ENCODE measurements around the gene CCDC116.
"Not testable (repeated sequence)": the region's sequence is repeated elsewhere in the genome, so short reads cannot be mapped to it uniquely, and the experiment has no call there.

Gene CCDC116

DNA sequence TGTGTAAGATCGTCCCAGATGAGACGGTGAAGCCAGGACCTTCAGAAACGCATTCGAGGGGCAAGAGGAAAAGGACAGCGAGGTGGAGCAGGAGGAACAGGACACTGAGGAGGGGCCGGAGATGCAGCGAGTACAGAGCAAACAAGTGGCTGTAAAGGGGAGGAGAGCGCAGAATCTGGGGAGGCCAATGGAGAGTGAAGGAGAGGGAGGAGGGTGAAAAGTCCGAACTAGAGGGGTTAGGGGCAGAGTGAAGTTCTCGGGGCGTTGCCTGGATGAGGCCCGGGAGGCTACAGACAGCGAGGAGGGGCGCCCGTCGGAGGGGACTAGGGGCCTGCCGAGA is 24.4 kb downstream of the CCDC116 start:
- DNase-seq: no peak

DNA sequence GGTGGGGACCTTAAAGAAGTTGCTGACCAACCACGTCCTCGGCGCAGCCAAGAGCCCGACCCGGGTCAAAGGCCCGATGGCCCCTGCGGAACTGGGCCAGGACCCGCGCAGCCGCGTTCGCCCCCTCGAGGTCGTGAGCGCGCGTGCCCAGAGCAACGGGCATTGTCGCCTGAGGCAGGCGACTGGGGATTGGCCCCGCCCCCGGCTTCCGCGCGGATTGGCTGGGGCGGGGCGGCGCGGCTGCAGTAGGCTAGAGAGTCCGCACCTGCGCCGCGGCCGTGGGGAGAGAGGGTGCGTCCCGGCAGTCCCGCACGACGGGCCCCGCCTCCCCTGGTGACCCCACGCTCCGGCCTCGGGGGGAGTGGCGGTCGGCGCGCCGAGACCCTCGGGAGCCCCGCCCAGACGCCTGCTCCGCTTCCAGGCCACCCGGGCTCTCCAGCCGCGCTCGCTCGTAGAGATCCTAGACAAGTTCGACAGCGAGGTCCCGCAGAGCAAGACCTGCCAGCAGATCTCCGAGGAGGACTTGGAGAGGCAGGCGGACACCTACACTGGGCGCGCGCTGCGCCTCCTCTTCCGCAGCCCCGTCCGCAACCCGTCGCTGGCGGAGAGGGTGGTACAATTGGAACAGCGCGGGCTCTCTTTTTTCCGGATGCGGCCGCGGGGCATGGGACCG is 24.9 kb downstream of the CCDC116 start:
- peak; percentile 86 for DNase-seq

DNA sequence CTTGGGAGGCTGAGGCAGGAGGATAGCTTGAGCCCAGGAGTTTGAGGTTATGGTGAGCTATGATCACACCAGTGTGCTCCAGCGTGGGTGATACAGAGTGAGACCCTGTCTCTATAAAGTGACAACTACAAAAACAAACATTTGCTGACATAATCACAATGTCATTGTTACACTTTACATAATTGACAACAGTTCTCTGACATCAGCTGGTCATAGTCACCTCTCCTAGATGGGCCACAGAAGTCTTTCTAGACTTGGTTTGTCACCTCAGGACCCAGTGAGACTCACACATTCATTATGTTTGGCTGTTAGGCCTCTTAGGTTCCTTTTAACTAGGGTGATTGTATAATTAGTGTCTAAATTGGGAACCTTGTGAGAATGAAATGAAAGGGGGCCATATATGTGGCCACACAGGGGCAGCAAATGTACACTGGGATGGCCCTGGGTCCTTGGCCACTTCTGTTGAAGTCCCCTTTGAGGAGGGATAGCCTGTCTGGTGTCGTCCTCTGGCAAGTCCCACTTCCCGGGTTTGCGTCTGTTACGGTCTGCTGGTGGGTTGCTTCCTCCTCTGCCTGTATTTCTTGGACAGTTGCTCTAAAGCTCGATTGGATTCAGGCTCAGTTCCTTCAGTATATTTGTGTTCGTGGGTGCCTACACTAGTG is 27.4 kb downstream of the CCDC116 start:
- DNase-seq: no peak

DNA sequence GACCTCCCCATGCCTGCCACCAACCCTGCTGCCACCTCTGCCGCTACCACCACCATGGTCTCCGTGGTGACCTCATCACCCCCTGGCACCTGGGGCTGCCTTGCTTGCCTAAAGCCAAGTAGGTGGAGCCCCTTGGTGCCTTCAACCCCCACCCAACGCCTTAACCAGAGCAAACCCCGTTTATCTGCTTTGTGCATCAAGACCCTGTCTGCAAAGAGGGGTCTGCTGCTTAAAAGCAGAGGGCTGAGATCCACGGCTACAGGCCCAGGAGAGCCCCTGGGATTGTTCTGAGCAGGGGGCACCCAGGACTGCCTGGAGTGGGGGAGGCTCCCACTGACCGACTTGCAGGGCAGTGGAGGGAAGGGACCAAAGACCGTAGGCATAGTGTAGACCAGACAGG is 28.3 kb downstream of the CCDC116 start:
- no peak for DNase-seq

DNA sequence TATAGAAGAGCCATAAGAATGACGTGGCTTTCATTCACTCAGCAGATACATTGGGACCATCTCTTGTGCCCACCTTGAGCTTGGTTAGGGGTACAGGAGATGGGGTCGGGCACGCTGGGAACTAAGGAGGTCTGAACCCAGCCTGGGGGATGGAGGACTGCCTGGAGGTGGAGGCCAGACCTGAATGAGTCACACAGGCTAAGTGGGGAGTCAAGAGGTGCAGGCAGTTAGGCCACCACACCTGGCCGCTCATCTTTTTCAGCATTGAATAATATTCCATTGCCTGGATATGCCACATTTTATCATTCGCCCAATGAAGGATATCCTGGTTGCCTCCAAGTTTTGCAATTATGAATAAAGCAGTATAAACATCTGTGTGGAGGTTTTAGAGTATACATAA is 29.4 kb downstream of the CCDC116 start:
- DNase-seq: no peak

DNA sequence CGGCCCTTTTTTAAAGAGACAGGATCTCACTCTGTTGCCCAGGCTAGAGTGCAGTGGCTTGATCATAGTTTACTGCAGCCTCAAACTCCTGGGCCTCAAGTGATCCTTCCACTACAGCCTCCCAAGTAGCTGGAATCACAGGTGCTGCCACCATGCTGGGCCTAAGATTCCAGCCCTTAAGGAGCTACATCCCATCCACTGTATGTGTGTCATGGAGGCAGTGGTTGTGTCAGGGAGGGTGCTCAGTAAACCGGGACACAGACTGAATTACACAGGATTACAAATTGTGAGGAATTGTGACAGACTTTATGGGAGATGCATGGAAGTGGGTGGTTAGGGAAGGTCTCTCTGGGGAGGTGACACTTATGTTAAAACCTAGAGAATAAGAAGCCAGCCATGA is 31.2 kb downstream of the CCDC116 start:
- DNase-seq: no peak

DNA sequence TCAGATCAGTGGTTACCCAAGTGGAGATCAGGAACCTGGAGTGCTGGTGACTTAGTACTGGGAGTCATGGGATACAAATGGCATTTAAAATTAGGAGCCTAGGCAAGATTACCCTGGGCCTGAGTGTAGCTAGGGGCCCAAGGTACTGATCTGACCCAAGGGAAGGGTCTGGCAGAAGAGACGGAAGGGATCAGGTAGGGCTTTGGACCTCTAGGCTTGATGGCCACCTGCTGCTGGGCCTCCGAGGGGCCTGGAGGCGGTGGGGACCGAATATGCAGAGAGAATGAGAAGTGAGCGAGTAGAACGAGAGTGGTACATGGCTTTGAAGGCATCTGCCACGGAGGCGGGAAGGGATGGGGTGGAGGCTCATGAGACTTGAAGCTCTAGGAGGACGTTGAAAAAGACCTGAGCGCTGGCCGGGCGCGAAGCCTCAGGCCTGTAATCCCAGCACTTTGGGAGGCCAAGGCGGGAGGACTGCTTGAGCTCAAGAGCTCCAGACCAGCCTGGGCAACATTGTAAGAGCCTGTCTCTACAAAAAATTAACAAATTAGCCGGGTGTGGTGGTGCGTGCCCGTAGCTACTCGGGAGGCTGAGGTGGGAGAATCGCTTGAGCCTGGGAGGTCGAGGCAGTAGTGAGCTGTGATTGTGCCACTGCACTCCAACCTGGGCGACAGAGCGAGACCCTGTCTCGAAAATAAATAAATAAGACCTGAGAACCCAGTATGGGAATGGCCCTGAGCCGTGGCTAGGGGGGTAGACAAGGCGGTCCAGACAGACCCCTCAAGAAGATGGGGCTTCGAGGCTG is 32.7 kb downstream of the CCDC116 start:
- DNase-seq: no peak

DNA sequence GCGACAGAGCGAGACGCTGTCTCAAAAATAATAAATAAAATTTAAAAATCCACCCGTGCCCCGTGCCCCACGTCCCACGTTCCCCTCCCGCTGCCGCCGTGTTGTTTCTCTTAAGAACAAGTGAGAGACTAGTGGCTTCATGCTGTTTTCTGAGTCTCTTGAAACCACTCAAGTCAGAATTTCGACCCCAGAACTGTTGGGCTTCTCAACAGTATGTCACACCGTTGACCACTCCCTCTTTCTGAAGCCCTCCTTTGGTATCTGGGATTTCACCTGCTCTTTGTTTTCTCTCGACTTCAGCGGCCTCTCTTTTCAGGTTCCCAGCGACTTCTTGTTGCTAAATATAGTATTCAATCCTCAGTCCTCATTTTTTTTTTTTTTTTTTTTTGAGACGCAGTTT is 34.2 kb downstream of the CCDC116 start:
- DNase-seq: no peak

DNA sequence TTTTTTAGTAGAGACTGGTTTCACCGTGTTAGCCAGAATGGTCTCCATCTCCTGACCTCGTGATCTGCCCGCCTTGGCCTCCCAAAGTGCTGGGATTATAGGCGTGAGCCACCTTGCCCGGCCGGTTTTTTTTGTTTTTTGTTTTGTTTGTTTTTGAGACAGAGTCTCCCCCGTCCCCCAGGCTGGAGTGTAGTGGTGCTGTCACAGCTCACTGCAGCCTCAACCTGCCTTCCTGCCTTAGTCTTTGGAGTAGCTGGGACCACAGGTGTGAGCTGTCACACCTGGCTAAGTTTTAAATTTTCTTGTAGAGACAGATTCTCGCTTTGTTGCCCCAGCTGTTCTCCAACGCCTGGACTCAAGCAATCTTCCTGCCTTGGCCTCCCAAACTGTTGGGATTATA is 36.5 kb downstream of the CCDC116 start:
- DNase-seq: no peak

DNA sequence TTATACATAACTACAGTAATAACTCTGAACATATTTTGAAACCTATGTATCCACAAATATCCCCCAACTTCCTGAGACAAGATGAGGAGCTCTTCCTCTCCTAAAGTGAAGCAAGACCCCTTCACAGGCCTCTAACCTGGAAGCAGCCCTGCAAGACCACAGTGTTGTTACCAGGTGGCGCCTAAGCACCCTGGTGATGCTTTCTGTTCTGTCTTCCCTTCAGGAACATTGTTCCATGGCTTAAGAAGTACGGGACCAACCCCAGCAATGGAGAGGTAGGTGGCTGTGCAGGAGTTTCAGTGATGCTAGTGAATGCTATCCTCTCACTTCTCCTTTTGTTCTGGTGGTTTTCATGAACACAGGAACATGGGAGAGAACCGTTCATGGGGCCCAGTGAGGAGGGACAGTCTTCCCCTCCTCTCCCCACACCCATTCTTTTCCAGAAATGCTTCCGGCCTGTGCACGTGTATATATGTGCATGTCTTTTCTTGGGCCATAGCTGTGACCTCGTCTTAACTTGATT is 39.6 kb downstream of the CCDC116 start:
- DNase-seq: no peak

DNA sequence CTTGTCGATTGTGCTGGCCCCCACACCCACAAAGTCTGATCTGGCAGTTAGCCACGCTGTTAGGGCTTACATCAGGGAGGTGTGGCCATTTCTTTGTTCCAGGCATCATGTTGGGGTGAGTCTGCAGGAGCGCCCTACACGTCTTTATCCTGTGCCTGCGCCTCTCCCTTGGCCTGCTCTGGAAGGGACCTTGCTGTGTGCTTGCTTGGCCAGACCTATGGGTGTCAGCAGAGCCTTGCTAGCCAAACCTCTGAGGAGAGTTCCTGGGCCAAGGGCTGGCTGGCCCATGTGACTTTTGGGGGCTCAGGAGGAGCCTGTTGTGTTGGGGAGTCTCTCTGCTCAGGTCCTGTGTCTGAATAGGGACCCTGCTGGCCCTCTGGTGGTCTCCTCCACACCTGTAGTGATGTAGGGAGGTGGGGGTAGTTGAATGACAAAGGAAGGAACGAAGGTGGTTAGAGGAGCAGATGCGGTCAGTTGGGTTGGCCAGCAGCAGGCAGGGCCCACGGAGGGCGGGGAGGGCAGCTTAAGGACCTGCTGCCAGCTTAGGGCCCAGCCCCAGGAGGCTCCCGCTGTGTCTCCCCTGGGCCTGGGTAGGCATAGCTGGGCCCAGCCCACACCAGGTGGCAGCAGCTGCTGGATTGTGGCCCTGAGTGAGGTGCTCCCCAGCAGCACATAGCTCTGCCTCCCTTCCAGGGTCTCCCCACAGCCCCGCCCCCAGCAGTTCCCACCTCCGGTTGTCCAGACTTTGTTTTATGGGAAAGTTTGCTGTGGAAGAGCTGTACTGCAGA is 41.2 kb downstream of the CCDC116 start:
- no peak for DNase-seq

DNA sequence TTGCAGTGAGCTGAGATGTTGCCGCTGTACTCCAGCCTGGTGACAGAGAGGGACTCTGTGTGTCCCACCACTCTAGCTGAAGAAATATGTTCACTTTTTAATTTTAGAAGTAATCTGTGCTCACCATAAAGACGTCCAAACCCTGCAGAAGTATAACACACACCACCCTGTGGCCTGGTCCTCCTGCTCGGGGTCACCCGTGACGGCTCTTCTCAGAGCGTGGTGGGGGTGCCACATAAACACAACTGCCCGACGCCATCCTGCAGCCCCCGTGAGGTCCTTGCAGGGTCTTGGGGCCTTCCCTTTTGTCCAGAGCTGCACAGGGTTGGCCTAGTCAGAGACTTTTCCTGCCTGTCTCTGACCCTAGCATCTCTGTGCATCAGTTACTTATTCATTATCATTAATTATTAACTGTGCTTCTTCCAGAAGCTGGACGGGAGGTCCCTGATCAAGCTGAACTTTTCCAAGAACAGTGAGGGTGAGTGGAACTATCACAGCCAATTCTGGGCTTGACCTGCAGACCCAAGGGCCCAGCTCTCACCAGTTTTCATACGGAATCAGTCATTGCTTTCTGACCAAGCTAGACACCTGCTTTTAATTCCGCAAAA is 42.2 kb downstream of the CCDC116 start:
- DNase-seq: no peak

DNA sequence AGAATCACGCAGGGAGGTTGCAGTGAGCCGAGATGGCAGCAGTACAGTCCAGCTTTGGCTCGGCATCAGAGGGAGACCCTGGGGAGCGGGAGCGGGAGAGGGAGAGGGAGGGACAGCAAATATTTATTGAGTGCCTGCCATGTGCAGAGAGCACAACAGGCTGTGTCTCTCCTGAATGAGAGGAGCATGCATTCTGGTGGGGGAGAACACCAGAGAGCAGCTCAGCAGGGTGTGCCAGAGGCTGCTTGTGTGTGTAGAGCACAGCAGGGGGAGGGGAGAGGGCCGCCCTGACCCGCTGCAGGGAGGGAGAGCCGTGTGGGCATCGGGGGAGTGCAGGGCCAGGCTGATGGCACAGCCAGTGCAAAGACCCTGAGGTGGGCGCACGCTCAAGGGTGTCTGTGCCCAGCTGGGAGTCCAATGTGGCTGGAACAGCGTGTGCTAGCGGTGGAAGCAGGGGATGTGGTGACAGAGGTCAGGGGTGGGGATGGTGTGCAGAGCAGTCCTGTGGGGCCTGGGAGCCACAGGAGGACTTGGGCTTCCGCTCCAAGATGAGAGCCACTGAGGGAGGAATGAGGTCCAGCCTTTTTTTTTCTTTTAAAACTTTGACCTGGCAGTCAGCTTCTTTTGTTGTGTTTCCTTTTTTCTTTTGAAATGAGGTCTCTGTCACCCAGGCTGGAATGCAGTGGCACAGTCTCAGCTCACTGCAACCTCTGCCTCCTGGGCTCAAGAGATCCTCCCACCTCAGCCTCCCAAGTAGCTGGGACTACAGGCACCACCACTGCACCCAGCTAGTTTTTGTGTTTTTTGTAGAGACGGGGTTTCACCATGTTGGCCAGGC is 45.3 kb downstream of the CCDC116 start:
- DNase-seq: no peak

DNA sequence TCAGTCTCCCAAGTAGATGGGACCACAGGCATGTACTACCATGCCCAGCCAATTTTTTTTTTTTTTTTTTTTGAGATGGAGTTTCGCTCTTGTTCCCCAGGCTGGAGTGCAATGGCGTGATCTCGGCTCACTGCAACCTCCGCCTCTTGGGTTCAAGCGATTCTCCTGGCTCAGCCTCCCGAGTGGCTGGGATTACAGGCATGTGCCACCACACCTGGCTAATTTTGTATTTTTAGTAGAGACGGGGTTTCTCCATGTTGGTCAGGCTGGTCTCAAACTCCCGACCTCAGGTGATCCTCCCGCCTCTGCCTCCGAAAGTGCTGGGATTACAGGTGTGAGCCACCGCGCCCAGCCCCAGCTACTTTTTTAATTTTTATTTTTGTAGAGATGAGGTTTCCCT is 46.3 kb downstream of the CCDC116 start:
- DNase-seq: not testable (repeated sequence)

DNA sequence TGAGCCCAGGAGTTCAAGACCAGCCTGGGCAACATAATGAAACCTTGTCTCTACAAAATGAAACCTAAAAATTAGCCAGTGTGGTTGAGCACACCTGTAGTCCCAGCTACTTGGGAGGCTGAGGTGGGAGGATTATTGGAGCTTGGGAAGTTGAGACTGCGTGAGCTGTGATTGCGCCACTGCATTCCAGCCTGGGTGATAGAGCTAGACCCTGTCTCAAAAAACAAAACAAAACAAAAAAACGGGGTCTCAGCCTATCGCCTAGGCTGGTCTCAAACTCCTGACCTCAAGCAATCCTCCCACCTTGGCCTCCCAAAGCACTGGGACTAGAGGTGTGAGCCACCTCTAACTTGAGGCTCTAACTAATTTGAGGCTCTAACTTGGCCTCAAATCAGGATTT is 46.8 kb downstream of the CCDC116 start:
- DNase-seq: no peak

DNA sequence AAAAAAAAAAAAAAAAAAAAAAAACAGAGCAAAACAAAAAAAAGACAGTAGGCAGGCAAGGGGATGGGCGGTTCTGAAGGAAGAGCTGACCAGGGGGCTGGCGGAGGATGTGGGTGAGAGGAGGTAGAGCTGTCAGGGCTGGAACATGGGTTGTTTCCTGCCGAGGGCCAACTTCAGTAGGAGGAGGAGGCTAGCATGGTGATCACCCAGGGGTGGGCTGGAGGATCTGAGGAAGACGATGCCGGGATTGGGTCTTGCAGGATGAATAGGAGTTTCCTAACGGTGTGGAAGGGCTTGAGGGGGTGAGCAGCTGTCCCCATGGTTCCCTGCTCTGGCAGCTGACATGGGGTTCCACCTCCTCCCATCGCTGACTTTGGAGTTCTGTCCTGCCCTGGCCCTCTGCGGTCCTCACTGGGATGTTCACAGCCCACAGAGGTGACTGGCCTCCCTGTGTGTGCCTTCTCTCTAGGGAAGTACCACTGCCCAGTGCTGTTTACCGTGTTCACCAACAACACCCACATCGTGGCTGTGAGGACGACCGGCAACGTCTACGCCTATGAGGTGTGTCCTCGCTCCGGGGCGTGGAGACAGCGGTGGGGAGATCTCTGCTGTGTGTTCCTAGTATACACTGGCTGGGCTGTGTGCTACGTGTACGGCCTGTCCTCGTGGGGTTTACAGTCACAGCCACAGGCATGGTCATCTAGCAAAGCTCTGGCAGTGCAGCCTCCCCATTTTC is 48.4 kb downstream of the CCDC116 start:
- no peak for DNase-seq

DNA sequence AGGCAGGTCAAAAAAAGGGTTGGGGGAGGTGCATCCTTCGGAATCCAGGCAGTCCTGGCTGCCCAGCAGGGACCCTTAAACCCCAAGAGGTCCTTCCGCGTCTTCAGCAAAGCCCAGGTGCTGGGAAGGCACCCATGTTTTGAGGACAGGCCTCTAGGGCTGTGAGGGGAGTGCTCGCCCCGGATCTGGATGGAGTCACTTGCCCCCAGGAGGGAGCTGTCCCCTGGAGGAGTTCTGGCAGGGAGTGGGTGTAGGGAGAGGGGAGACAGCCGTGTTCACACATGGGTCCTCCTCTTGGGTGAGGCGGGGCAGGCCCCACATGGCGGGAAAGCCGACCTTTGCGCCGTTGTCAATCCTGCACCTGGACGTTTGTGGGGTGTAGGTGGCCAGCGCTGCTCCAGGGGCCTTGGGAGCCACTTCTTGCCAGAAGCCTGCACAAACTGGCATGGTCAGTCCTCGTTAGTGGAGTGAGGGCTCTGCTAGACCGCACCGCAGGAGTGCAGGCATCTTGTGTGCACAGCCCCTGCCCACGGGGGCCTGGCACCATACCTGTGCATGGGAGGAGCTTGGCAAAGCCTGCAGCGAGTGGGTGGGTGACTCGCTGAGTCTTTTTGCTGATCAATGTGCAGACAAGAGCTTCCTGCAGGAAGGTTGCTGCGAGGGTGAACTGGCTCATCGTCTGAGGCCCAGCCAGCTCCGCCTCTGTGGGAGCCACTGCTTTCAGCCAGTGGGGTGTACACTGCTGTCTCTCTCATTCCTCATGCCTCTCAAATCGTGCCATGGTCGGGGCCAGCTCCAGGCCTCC is 49.2 kb downstream of the CCDC116 start:
- no peak for DNase-seq

DNA sequence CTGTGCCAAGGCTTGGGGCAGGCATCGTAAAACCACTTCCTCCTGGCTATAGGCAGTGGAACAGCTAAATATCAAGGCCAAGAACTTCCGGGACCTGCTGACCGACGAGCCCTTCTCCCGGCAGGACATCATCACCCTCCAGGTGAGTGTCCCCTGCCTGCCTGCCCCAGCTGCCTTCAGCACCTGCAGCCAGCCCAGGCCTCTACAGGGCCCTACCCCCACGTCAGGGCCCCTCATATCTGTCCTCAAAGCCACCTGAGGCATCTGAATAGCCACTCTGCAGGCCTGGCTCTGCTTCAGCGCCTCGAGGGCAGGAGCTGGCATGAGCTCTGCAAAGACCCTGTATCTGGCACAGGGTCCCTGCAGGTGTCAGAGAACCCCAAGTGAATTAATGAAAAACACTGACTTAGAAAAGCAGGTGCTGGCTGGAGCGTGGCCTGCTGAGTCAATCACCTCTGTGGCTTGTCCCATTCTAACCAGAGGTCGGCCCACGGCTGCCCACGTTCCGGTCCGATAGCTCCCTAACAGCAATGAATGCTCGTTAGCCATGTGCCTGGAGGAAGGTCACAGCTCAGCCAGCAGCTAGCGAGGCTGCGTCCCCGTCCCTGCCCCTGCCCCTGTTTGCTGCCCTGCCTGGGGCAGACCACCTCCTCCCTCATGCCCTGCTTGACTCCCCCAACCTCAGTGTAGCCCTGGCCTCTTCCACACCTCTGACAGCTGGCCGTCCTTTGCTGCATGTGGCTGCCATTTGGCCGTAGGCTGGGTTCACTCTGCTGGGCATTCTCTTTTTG is 50.0 kb downstream of the CCDC116 start:
- no peak for DNase-seq

DNA sequence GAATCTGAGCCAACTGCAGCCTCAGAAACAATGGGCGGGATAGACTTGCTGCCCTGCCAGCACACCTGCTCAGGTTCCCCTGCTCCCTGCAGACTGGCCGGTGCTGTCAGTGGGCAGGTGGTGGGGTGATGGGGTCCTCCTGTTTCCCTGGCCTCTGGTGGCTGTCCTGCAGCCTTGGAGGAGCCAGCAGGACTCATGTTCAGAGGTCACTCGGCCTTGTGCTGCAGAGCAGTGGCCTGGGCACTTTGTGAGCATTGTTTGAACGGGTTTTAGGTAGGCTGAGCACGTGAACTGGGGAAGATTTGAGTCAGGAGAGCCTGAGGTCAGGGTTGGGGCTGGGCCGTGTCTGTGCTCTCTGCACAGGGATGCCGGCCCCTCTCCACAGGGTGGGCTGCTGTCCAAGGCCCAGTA is 50.8 kb downstream of the CCDC116 start:
- no peak for DNase-seq
